ENCODE data around the gene VENTX. TPM values are rescaled to one million over a fixed set of nuclear protein-coding genes. Genes with fewer than 3 reads are reported as not detected.
A peak's percentile ranks its signal among the peaks of the same experiment; 100 is the strongest.

VENTX gene
- total RNA-seq, 1 donor from 2014 or later: 0.05 TPM

GRCh38 chr10:133235265-133235855 lies 2.3 kb upstream of the VENTX start:
- DNase-seq (ENCODE audit: low read depth): no peak

DNA sequence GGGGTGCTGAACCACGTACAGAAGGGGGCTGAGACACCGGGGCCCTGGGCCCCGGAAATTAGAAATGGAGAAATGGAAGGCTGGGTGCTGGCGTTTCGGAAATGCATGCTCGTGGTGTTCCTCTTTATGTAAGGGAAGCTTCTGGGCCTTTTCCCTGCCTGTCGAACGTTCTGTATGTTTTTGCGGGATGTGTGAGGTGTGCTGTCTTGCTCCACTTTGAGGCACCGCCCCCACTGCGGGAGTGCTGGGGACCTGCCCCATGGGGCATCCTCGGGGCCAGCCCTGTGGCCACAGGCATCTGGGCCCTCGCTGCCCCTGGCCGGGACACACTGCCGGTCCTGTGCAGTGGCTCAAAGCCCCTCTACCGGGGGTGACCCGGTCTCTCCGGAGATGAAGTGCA lies 1.7 kb upstream of the VENTX start:
- no peak for DNase-seq (ENCODE audit: low read depth)

DNA sequence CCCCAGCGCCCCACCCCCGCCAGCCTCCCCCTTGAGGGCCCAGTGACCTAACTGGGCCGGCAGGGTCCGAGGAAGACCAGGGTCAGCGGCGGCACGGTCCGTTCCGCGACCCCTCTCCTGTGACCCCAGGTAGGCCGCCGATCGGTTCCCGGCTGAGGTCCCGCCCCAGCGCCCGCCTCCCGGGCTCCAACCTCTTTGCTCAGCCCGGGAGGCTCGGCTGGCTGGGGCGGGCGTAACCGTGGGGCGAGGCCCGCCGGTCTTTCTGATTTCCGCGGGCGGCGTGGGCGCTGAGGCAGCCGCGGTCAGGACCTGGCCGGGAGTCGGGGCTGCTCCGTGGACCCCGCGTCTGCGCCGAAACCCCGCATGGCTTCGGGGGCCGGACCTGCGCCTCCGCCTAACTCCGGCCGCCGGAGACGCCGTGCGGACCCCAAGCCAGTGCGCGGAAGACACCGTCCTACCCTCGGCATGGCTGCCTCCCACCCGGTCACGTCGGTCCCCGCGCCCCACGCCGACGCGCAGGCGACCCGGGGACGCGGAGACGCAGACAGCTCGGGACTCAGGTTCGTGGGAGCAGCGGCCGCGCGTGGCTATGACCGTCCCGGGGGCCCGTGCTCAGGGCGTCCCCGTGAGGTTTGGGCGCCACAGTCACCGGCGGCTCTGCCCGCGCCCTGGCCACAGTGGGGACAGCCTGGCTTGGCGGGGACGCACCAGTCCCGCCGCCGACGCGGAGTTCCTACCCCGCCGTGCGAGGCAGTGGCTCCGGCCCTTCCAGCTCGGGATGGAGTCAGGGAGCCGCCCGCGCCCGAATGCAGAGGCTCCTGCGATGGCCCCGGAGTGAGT lies 1.0 kb upstream of the VENTX start:
- DNase-seq (ENCODE audit: low read depth): no peak

- DNase-seq (ENCODE audit: low read depth): no peak
Measured at GRCh38 chr10:133237241-133237587, 441 bp upstream of the VENTX start.

DNA sequence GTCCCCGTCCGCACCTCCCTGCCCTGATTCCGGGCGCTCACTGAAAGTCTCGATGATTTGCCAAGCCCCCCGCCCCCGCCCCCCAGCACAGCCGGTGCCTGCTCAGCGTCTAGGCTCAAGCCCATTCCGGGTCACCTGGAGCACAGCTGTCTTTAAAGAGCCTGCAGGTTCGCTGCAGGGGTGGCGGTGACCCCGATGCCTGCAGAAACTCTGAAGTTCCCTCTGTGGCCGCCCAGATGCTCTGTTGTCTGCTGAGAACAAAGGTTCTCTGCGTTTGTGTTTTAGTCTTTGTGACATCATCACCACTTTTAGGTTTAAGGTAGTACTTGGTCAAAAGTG lies 780 bp downstream of the VENTX start:
- DNase-seq (ENCODE audit: low read depth): no peak

GRCh38 chr10:133239990-133240389 lies 2.3 kb downstream of the VENTX start:
- no peak for DNase-seq (ENCODE audit: low read depth)

GRCh38 chr10:133241501-133242205 lies 4.0 kb downstream of the VENTX start:
- DNase-seq (ENCODE audit: low read depth): no peak

DNA sequence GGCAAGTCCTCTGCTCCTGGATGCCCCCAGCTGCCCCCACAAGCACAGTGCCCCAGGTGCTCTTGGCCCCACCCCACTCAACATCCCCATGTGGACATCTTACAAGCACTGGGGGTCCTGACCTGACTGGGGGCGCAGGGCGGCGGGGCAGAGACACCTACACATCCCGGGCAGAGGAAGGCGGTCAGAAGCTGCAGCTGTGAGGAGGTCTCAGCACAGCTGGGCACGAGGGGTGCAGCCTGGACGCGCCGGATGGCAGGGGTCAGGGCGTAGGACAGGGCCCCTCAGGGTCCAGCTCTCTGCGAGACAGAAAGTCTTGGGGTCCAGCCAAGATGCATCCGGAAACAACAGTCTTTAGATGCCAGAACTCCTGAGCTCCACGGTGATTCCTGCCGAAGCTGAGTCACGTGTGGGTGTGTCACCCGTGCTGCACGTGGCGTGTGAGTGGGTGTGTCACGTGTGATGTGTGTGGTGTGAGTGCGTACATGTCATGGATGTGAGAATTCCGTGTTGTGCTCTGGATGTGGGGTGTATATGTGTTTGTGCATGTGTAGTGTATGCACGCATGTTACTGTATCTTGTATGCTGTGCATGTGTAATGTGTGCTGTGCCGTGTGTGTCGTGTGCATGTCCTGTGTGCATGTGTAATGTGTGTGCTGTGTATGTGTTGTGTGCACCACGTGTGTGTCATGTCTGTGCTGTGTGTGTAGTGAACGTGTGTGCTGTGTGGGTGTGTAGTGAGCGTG lies 5.1 kb downstream of the VENTX start:
- DNase-seq (ENCODE audit: low read depth): no peak

DNA sequence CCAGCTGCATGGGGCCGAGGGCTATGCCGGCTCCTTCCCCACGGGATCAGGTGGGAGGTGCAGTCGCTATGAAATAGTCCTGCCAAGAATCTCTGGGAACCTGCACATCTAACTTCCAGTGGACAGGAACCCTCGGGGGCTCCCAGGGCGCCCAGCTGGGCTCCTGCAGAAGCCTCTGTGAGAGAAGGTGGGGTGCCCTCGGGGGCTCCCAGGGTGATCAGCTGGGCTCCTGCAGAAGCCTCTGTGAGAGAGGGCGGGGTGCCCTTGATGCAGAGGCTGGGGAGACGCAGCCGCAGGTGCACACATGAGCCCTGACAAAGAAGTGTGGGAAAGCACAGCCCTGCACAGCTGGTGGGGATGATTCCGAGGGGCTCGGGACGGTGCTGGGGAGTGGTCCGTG lies 5.9 kb downstream of the VENTX start:
- DNase-seq (ENCODE audit: low read depth): no peak

DNA sequence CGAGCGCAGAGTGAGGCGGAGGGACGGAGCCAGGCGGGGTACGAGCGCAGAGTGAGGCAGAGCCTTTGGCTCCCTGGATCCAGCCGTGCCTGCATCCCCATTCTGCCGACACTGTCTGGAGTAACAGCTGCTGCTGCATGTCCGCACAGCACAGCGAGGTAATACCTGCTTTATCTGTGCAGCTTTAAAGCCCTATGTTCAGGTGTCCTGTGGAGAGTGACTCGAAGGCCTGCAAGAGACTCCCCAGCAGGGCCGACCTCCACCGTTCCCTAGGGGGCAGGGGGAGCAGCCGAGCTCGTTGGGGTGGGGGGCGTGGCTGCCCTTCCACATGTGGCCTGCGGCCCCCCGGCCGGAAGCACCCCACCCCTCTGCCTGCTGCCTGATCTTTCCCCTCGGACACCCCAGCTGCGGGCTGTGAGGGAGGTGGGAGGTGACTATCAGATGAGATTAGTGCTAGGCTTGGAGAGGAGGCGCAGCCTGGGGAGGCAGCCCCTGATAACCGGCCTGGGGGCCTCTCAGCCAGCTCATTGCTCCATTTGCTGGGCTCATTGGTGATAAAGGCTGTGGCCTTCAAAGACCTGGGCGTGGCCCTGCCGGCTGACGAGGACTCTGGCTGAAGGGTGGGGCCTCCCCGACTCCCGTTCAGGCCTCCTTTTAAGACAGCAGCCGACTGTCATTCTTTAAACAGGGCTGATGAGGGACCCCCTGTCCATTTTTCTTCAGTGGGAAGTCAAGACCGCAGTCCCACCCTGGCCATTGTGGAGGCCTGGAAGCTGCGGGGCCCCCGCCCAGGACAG lies 8.0 kb downstream of the VENTX start:
- no peak for DNase-seq (ENCODE audit: low read depth)

DNA sequence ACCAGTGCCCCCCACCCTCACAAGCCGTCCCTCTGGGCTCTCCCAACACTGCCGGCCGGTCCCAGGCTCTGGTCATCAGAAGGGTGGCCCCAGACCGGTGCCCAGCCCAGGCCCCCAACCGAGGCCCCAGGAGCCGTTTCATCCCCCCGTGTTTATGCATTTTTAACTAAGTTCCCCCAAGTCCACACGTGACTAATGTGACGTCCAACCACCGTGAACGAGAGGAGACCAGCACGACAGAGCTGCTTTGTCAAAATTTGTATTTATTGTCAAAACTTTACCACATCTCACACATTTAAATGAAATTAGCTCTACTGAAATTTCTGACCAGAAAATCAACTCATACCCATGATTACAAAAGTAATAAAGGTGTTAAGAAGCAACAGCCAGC lies 8.6 kb downstream of the VENTX start:
- DNase-seq (ENCODE audit: low read depth): no peak

- DNase-seq (ENCODE audit: low read depth): no peak
Measured at GRCh38 chr10:133247681-133248333, 10.2 kb downstream of the VENTX start.

- no peak for DNase-seq (ENCODE audit: low read depth)
Measured at GRCh38 chr10:133248334-133248715, 10.7 kb downstream of the VENTX start.

DNA sequence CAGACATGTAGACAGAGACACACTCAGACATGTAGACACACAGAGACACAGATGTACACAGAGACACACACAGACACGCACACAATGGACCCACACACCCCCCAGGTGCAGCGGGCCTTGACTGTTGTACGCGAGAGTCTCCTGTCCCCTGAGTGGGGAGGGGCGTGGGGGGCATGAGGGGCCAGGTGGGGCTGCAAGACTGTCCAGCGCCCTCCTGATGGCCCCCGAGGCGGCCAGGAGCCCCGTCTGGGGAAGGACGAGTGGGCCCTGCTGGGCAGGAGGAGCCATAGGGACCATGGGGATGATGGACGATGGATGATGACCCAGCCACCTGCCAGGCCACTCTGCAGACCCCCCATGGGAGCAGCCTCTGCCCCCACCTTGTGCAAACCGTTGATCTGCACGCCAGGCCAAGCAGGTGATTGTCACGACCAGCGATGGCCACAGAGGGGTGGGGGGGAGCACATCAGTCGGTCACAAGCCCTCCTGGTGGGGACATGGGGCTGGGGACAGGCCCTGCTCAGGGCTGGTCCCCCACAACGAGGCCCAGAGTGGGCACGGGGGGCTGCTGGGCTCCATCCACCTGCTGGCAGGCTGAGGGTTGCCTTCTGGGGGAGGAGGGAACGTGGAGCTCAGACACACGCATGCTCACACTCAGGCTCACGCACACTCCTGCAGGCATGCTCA lies 11.6 kb downstream of the VENTX start:
- no peak for DNase-seq (ENCODE audit: low read depth)

DNA sequence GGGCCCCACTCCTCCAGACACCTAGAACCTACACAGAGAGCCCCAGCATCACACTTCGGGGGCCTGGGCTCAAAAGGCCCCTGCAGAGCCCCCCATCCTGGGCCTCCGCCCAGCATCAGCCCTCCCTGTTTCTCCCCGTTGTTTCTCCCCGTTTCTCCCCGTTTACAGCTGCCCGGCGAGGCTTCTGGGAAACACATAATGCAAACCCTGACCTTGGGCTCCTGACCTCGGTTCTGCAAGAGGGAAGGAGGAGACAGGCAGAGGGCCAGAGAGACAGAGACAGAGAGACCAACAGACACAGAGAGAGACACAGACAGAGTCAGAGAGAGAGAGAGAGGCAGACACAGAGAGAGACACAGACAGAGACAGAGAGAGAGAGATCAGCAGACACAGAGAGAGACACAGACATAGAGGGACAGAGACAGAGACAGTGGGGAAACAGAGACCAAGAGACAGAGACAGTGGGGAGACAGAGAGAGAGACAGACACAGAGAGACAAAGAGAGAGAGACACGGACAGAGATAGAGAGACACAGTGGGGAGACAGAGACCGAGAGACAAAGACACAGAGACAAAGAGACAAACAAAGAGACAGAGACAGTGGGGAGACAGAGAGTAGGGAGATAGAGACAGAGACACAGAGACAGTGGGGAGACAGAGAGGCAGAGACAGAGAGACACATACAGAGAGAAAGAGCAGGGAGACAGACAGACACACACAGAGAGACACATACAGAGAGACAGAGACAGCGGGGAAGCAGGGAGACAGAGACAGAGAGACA lies 12.5 kb downstream of the VENTX start:
- DNase-seq (ENCODE audit: low read depth): no peak

- DNase-seq (ENCODE audit: low read depth): peak; percentile 54
Measured at GRCh38 chr10:133251388-133252222, 13.9 kb downstream of the VENTX start.

- DNase-seq (ENCODE audit: low read depth): no peak
Measured at GRCh38 chr10:133252223-133252552, 14.5 kb downstream of the VENTX start.

- DNase-seq (ENCODE audit: low read depth): no peak
Measured at GRCh38 chr10:133253361-133253955, 15.8 kb downstream of the VENTX start.
